OCI-LY3 (cell line): ENCODE data around the gene ENGASE.

Experiments
- H2AFZ ChIP-seq: fragments of 200-600, 300-600 bp; shearing (Covaris generic); 2 replicates; pipeline ENCODE4 v1.6.0; 2014; ENCODE audit warnings: antibody characterized with exemption, low read depth, low read length
- H3K27ac ChIP-seq: fragments of 200-600, 300-600 bp; sonication (generic); 2 replicates; pipeline ENCODE4 v1.5.1; 2014; ENCODE audit warnings: mild to moderate bottlenecking, low read length, moderate library complexity, mixed read lengths
- H3K27me3 ChIP-seq: fragments of 200-600, 300-600 bp; sonication (generic); 2 replicates; pipeline ENCODE4 v1.6.1; 2014; ENCODE audit warnings: low read depth, low read length, mixed read lengths
- H3K36me3 ChIP-seq: fragments of 200-600, 300-600 bp; sonication (generic); replicated peaks from 2 replicates; pipeline ENCODE3; 2014; ENCODE audit warnings: low read depth, low read length, mixed read lengths
- H3K4me1 ChIP-seq: fragments of 300-600, 200-600 bp; sonication (generic); 2 replicates; pipeline ENCODE4 v1.6.1; 2014; ENCODE audit warnings: low read length, mixed read lengths
- H3K4me2 ChIP-seq: fragments of 200-600, 300-600 bp; sonication (generic); 2 replicates; pipeline ENCODE4 v1.6.1; 2014; ENCODE audit warnings: low read length, mixed read lengths
- H3K4me3 ChIP-seq: fragments of 300-600, 200-600 bp; sonication (generic); 2 replicates; pipeline ENCODE4 v1.5.1; 2014; ENCODE audit warnings: antibody characterized with exemption, mild to moderate bottlenecking, low read length, moderate library complexity
- H3K79me2 ChIP-seq: fragments of 300-600, 200-600 bp; shearing (Covaris generic); 2 replicates; pipeline ENCODE4 v1.6.1; 2014; ENCODE audit warnings: mild to moderate bottlenecking, low read length, mixed read lengths
- H3K9ac ChIP-seq: fragments of 300-600, 200-600 bp; shearing (Covaris generic); 2 replicates; pipeline ENCODE4 v1.6.0; 2014; ENCODE audit warnings: mild to moderate bottlenecking, low read length, moderate library complexity
- H3K9me3 ChIP-seq: fragments of 200-600, 300-600 bp; shearing (Covaris generic); 2 replicates; pipeline ENCODE4 v1.6.1; 2014; ENCODE audit warnings: low read length, mixed read lengths; ENCODE audit not compliant: insufficient read depth
- H4K20me1 ChIP-seq: fragments of 200-600, 300-600 bp; sonication (generic); 2 replicates; pipeline ENCODE4 v1.6.1; 2016; ENCODE audit warnings: low read length, mixed read lengths; ENCODE audit not compliant: insufficient read depth
- CTCF ChIP-seq: fragments of 200-600, 300-600 bp; sonication (generic); IDR thresholded peaks from 2 replicates; pipeline ENCODE4 v1.5.1; 2014; ENCODE audit warnings: antibody characterized with exemption, low read length, low read depth
- EZH2phosphoT487 ChIP-seq: fragments of 200-600 bp; shearing (Covaris generic); IDR thresholded peaks from 2 replicates; pipeline ENCODE4 v1.6.1; 2018; ENCODE audit warnings: antibody characterized with exemption, mixed run types, low read depth

Gene ENGASE

GRCh38 chr17:79116575-79117368, 42.1 kb downstream of the ENGASE start:
- Histone ChIP-seq H3K36me3 (no peaks in the 10 kb centered on the region), H3K27me3 (peaks cover 24% of the 10 kb centered on the region), H3K4me1 (peaks cover 8% of the 10 kb centered on the region; the same call in 1 of the 2 replicates), H3K9ac (no peak overlapping the region), H2AFZ (no peak overlapping the region), H3K79me2 (no peaks in the 10 kb centered on the region), H4K20me1 (no peaks in the 10 kb centered on the region), H3K4me3 (no peak overlapping the region), H3K27ac (no peak overlapping the region), H3K4me2 (no peak overlapping the region), H3K9me3 (no peaks in the 10 kb centered on the region)
- TF ChIP-seq EZH2phosphoT487, result no peak
- 0 out of 2 replicates have a peak, but pooled peaks have one; percentile 6 for TF ChIP-seq CTCF

DNA sequence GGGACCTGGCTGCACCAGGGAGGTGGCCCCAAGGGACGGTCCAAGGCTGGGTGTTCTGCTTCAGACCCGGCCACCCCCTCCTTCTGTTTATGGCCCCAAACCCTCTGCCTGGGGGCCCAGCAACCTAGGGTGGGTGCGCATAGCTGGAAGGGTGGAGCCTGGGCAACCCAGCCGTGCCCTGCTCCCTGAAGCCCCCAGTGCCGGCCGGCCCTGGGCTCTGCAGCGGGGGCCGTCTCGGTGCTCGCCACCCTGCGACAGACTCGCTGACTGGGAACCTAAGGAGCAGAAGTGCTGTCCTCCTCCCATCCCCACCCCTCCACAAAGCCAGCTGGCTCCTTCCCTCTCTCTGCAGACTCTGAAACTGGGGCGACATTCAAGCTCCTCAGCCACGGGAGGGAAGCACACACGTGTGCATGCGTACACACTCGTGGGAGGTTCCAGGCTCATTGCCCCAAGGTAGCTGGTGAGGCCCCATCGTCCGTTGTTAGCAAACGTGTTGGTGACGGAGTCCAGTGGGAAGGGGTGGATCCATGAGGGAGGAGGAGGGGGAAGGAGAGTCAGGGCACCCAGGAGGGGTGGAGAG, 43.4 kb downstream of the ENGASE start:
- peaks cover 20% of the 10 kb centered on the region for H3K27me3 ChIP-seq
- H3K9ac ChIP-seq, result no peak overlapping the region
- no peak overlapping the region for H3K4me2 ChIP-seq
- no peak overlapping the region for H2AFZ ChIP-seq
- no peak overlapping the region for H3K27ac ChIP-seq
- H3K79me2 ChIP-seq, result no peaks in the 10 kb centered on the region
- no peak for TF ChIP-seq EZH2phosphoT487
- H4K20me1 ChIP-seq, result no peaks in the 10 kb centered on the region
- H3K36me3 ChIP-seq, result no peaks in the 10 kb centered on the region
- H3K4me1 ChIP-seq, result peaks cover 8% of the 10 kb centered on the region; the same call in 1 of the 2 replicates
- no peaks in the 10 kb centered on the region for H3K9me3 ChIP-seq
- no peak overlapping the region for H3K4me3 ChIP-seq

- no peaks in the 10 kb centered on the region for H4K20me1 ChIP-seq
- TF ChIP-seq CTCF (no peak), EZH2phosphoT487 (no peak)
- H3K4me3 ChIP-seq, result no peak overlapping the region
- no peak overlapping the region for H3K27ac ChIP-seq
- H2AFZ ChIP-seq, result no peak overlapping the region
- no peaks in the 10 kb centered on the region for H3K36me3 ChIP-seq
- no peak overlapping the region for H3K9ac ChIP-seq
- H3K4me2 ChIP-seq, result no peak overlapping the region
- H3K4me1 ChIP-seq, result peaks cover 8% of the 10 kb centered on the region; the same call in 1 of the 2 replicates
- no peaks in the 10 kb centered on the region for H3K79me2 ChIP-seq
- H3K9me3 ChIP-seq, result no peaks in the 10 kb centered on the region
- H3K27me3 ChIP-seq, result peaks cover 20% of the 10 kb centered on the region
Measured at GRCh38 chr17:79118924-79119323, 44.3 kb downstream of the ENGASE start.

GRCh38 chr17:79120259-79120658, 45.6 kb downstream of the ENGASE start:
- Histone ChIP-seq H3K27ac (no peak overlapping the region), H3K9ac (no peak overlapping the region), H4K20me1 (no peaks in the 10 kb centered on the region), H3K4me1 (peaks cover 8% of the 10 kb centered on the region; the same call in 1 of the 2 replicates), H3K9me3 (no peaks in the 10 kb centered on the region), H3K4me3 (no peak overlapping the region), H3K36me3 (no peaks in the 10 kb centered on the region), H3K27me3 (peaks cover 21% of the 10 kb centered on the region), H2AFZ (no peak overlapping the region), H3K79me2 (no peaks in the 10 kb centered on the region), H3K4me2 (no peak overlapping the region)
- no peak for TF ChIP-seq CTCF
- TF ChIP-seq EZH2phosphoT487, result no peak
